Adrenal gland (tissue), 12 donors: ENCODE data around the gene FAT1. TPM values are rescaled to one million over a fixed set of nuclear protein-coding genes. Genes with fewer than 3 reads are reported as not detected.

Experiments
- DNase-seq, 7 donors: peaks; one replicate each; pipeline ENCODE4 v3.0.0-alpha.2; 2019 to 2020
- H3K27ac ChIP-seq, 5 donors: fragments of 200-600 bp; sonication (generic) in 4 of 5; 1 replicate in 3 of 5; 2 replicates in 2 of 5; pipeline versions ENCODE4 v1.5.1 to v1.8.0; 2016 to 2020; ENCODE audit warnings: mild to moderate bottlenecking in 1 of 5
- H3K27me3 ChIP-seq: fragments of 200-600 bp; 2 replicates; pipeline ENCODE4 v1.8.0; 2021
- H3K36me3 ChIP-seq, 2 donors: fragments of 200-600 bp; replicated peaks in 1 of 2; 1 replicate in 1 of 2; 2 replicates in 1 of 2; pipeline versions ENCODE4 v1.5.1 to v1.8.0; 2018 to 2022
- H3K4me1 ChIP-seq, 2 donors: fragments of 200-600 bp; replicated peaks in 1 of 2; 1 replicate in 1 of 2; 2 replicates in 1 of 2; pipeline versions ENCODE4 v1.5.1 to v1.8.0; 2018 to 2021
- H3K4me3 ChIP-seq, 4 donors: fragments of 200-600 bp; sonication (generic) in 3 of 4; one replicate each; pipeline ENCODE4 v1.5.1; 2016 to 2018
- H3K9me3 ChIP-seq, 3 donors: fragments of 200-600 bp; sonication (generic) in 1 of 3; replicated peaks in 1 of 3; 1 replicate in 2 of 3; 2 replicates in 1 of 3; pipeline versions ENCODE4 v1.5.1 to v1.8.0; 2016 to 2021
- POLR2A ChIP-seq, 2 donors: fragments of 450-650 bp; IDR thresholded peaks; one replicate each; pipeline ENCODE4 v1.6.1; 2017; ENCODE audit warnings: antibody characterized with exemption in 2 of 2, mild to moderate bottlenecking in 2 of 2, moderate library complexity in 1 of 2
- WGBS, 4 donors: extraction: QIAGEN DNeasy Blood & Tissue Kit in 2 of 4; methylation state at CpG; one replicate each; pipeline versions ENCODE4 v1.1.5 to v1.1.7; 2013 to 2017; 5-methylcytosine and 5-hydroxymethylcytosine counted together
- intact Hi-C, 2 donors: fragments of 100-400 bp; cut with DNase I; formaldehyde crosslinking; loops; one replicate each; pipeline versions ENCODE4 v1.14.1 to v1.15.0; 2022 to 2023
- polyA plus RNA-seq, 3 donors: library from polyadenylated mRNA; stranded (reverse); fragments of 200-250 nt in 2 of 3; fragments of 350-450 nt in 1 of 3; fragmentation: Illumina TruSeq in 1 of 3; extraction: RNeasy Lipid Tissue Mini Kit (QIAGEN cat#74804) in 1 of 3; gene quantifications; one replicate each; pipeline ENCODE4 v1.2.3, GENCODE V29; 2013 to 2014
- total RNA-seq, 9 donors: library from RNA; depleted of rRNA in 4 of 9; stranded (reverse); fragments of >200 nt in 4 of 9; fragments of 120-200 nt in 1 of 9; fragmentation: NEBNext Ultra II Directional in 1 of 9; extraction: Animal tissue kit (Norgen Biotek cat#: 25700) in 1 of 9; gene quantifications; one replicate each; pipeline versions ENCODE4 v1.1.0 to v1.2.4, GENCODE V29; 2013 to 2023
- TF ChIP-seq, protein P1 (sequence below), 6 experiments: fragments of 450-650 bp in 4 of 6; fragments of 200-600 bp in 2 of 6; sonication (generic) in 1 of 6; IDR thresholded peaks; 1 replicate in 5 of 6; 2 replicates in 1 of 6; pipeline versions ENCODE4 v1.5.1 to v1.8.0; 2016 to 2021; ENCODE audit warnings: antibody characterized with exemption in 6 of 6, mild to moderate bottlenecking in 2 of 6, moderate library complexity in 1 of 6
- donor health status: healthy with polysubstance abuse.
- donor health status: Bipolar disorder and iron deficiency.
- donor health status: DM: yes; HTN: yes; CAD: no.
- donor health status: DM: no; HTN: no; CAD: no.
- donor health status: DM: no; HTN: no; CAD: no.
- donor health status: DM: yes; HTN: yes; CAD: no.

FAT1 gene
- total and polyA plus RNA-seq, 12 donors: 0.79 to 147 (median 6.3) TPM

- Histone ChIP-seq H3K36me3 (no peaks in the 10 kb centered on the region), H3K27me3 (peaks cover 19% of the 10 kb centered on the region), H3K4me1 (no peaks in the 10 kb centered on the region), H3K27ac (no peak overlapping the region), H3K4me3 (no peak overlapping the region), H3K9me3 (no peaks in the 10 kb centered on the region)
- TF ChIP-seq POLR2A (IDR thresholded peaks at IDR 0.05): no peak
- TF ChIP-seq, protein P1, sequence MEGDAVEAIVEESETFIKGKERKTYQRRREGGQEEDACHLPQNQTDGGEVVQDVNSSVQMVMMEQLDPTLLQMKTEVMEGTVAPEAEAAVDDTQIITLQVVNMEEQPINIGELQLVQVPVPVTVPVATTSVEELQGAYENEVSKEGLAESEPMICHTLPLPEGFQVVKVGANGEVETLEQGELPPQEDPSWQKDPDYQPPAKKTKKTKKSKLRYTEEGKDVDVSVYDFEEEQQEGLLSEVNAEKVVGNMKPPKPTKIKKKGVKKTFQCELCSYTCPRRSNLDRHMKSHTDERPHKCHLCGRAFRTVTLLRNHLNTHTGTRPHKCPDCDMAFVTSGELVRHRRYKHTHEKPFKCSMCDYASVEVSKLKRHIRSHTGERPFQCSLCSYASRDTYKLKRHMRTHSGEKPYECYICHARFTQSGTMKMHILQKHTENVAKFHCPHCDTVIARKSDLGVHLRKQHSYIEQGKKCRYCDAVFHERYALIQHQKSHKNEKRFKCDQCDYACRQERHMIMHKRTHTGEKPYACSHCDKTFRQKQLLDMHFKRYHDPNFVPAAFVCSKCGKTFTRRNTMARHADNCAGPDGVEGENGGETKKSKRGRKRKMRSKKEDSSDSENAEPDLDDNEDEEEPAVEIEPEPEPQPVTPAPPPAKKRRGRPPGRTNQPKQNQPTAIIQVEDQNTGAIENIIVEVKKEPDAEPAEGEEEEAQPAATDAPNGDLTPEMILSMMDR (IDR thresholded peaks at IDR 0.05): no peak
- intact Hi-C loops: no loop called here
- DNase-seq: no peak
- WGBS, 4 donors: 57 to 77% (median 61%) methylated on average over 9 to 13 of the region's 13 CpGs
These were observed 169.9 kb downstream of the FAT1 start for GRCh38 chr4:186553717-186554116.

GRCh38 chr4:186551849-186552248, 171.8 kb downstream of the FAT1 start:
- intact Hi-C loops: no loop called here
- DNase-seq: no peak
- WGBS, 4 donors: 77 to 84% (median 79%) methylated on average over 2 of the region's 2 CpGs

DNA sequence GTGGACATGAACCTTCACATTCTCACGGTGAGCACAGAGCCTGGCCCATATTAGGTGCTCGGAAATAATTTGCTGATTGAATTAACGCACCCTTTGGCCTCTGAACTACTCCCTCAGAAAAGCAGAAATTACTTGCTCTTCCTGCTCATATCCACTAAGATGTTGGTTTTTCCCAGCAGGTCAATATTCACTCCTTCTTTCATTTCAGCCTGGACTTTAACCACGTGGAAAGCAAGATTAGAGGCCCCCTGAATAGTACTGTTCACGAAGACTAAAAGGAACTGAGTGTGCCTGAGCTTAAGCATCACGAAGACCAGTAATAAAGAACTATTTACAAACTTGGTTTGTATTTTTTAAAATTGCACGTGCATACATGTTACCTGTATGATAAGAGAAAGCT, 178.2 kb downstream of the FAT1 start:
- intact Hi-C loops: no loop called here
- Histone ChIP-seq H3K27me3 (no peaks in the 10 kb centered on the region), H3K9me3 (no peaks in the 10 kb centered on the region), H3K27ac (no peak overlapping the region), H3K4me1 (no peaks in the 10 kb centered on the region), H3K36me3 (no peaks in the 10 kb centered on the region), H3K4me3 (no peak overlapping the region)
- WGBS, 4 donors: 64 to 68% (median 65%) methylated on average over 7 of the region's 7 CpGs
- TF ChIP-seq, protein P1 (IDR thresholded peaks at IDR 0.05): no peak
- TF ChIP-seq POLR2A (IDR thresholded peaks at IDR 0.05): no peak
- no peak for DNase-seq

More at GRCh38 chr4:186551849-186552248, 171.8 kb downstream of the FAT1 start:
- H3K27me3 ChIP-seq: peaks cover 19% of the 10 kb centered on the region
- no peak for TF ChIP-seq POLR2A (IDR thresholded peaks at IDR 0.05)
- TF ChIP-seq, protein P1 (IDR thresholded peaks at IDR 0.05): no peak
- no peaks in the 10 kb centered on the region for H3K36me3 ChIP-seq
- H3K4me1 ChIP-seq: no peaks in the 10 kb centered on the region
- H3K4me3 ChIP-seq: no peak overlapping the region
- H3K9me3 ChIP-seq: no peaks in the 10 kb centered on the region
- H3K27ac ChIP-seq: no peak overlapping the region

- intact Hi-C loops: no loop called here
- H3K27ac ChIP-seq: no peak overlapping the region
- 88 to 94% (median 92%) methylated on average over 2 of the region's 2 CpGs for WGBS, 4 donors
- no peak overlapping the region for H3K4me3 ChIP-seq
- no peaks in the 10 kb centered on the region for H3K4me1 ChIP-seq
- no peaks in the 10 kb centered on the region for H3K27me3 ChIP-seq
- TF ChIP-seq, protein P1 (IDR thresholded peaks at IDR 0.05): no peak
- TF ChIP-seq POLR2A (IDR thresholded peaks at IDR 0.05): no peak
- no peaks in the 10 kb centered on the region for H3K9me3 ChIP-seq
- no peak for DNase-seq
- H3K36me3 ChIP-seq: no peaks in the 10 kb centered on the region
These were observed 180.4 kb downstream of the FAT1 start for GRCh38 chr4:186543206-186543605.
